Cardiac muscle cell (in vitro differentiated cells and primary cell): ENCODE data around the gene POP7. TPM values are rescaled to one million over a fixed set of nuclear protein-coding genes. Genes with fewer than 3 reads are reported as not detected.

Experiments
- DNase-seq, 2 donors: peaks; one replicate each; pipeline versions ENCODE4 v3.0.0 to v3.0.0-alpha.2; 2010 to 2017; ENCODE audit warnings: low read depth in 1 of 2, low spot score in 1 of 2
- H3K27ac ChIP-seq: fragments of 200-600 bp; sonication (generic); 2 replicates; pipeline ENCODE4 v1.5.1; 2016
- H3K27me3 ChIP-seq: fragments of 200-600 bp; sonication (generic); 2 replicates; pipeline ENCODE4 v1.6.0; 2016; ENCODE audit warnings: control low read depth
- H3K36me3 ChIP-seq: fragments of 200-600 bp; sonication (generic); 2 replicates; pipeline ENCODE4 v1.5.1; 2016; ENCODE audit warnings: control low read depth
- H3K4me1 ChIP-seq: fragments of 200-600 bp; sonication (generic); 2 replicates; pipeline ENCODE4 v1.8.1; 2017; ENCODE audit warnings: low read depth, mild to moderate bottlenecking, mixed run types
- H3K4me3 ChIP-seq: fragments of 200-600 bp; sonication (generic); 2 replicates; pipeline ENCODE4 v1.5.1; 2016; ENCODE audit warnings: mild to moderate bottlenecking
- H3K9me3 ChIP-seq: fragments of 200-600 bp; sonication (generic); 2 replicates; pipeline ENCODE4 v1.5.1; 2017; ENCODE audit warnings: low read depth, mild to moderate bottlenecking, control low read depth
- CTCF ChIP-seq: IDR thresholded peaks from 2 replicates; pipeline ENCODE4 v1.5.1; 2012; ENCODE audit warnings: low read depth, mild to moderate bottlenecking, low read length
- polyA plus RNA-seq: library from polyadenylated mRNA; unstranded; fragments of >200 nt; fragmentation: Nextera tagmentation; extraction: Ambion mirVana; gene quantifications from 2 replicates; pipeline ENCODE4 v1.2.1, GENCODE V29; 2016
- total RNA-seq: library from RNA; depleted of rRNA; stranded (reverse); fragments of >200 nt; gene quantifications from 2 replicates; pipeline ENCODE4 v1.2.3, GENCODE V29; 2016

The POP7 gene
- total and polyA plus RNA-seq, 2 experiments from 2014 or later, result 30.6 to 68.3 TPM

GRCh38 chr7:100682991-100683658 is 22.8 kb upstream of the POP7 start:
- TF ChIP-seq CTCF, result no peak
- Histone ChIP-seq H3K36me3 (peaks cover 60% of the 10 kb centered on the region), H3K27ac (no peak overlapping the region), H3K4me1 (no peaks in the 10 kb centered on the region), H3K27me3 (no peaks in the 10 kb centered on the region), H3K4me3 (no peak overlapping the region), H3K9me3 (no peaks in the 10 kb centered on the region)
- DNase-seq, result no peak

GRCh38 chr7:100683659-100684533 is 22.0 kb upstream of the POP7 start:
- Histone ChIP-seq H3K4me1 (no peaks in the 10 kb centered on the region), H3K4me3 (no peak overlapping the region), H3K9me3 (no peaks in the 10 kb centered on the region), H3K36me3 (peaks cover 54% of the 10 kb centered on the region), H3K27ac (no peak overlapping the region), H3K27me3 (no peaks in the 10 kb centered on the region)
- TF ChIP-seq CTCF, result no peak
- no peak for DNase-seq

- DNase-seq, result no peak
- H3K36me3 ChIP-seq, result peaks cover 49% of the 10 kb centered on the region
- TF ChIP-seq CTCF, result no peak
- H3K4me3 ChIP-seq, result no peak overlapping the region
- no peaks in the 10 kb centered on the region for H3K9me3 ChIP-seq
- no peak overlapping the region for H3K27ac ChIP-seq
- no peaks in the 10 kb centered on the region for H3K27me3 ChIP-seq
- no peaks in the 10 kb centered on the region for H3K4me1 ChIP-seq
Measured at GRCh38 chr7:100684534-100685042, 21.3 kb upstream of the POP7 start.

- Histone ChIP-seq H3K4me1 (no peaks in the 10 kb centered on the region), H3K36me3 (peaks cover 49% of the 10 kb centered on the region), H3K9me3 (no peaks in the 10 kb centered on the region), H3K27ac (no peak overlapping the region), H3K27me3 (no peaks in the 10 kb centered on the region), H3K4me3 (no peak overlapping the region)
- no peak for TF ChIP-seq CTCF
- DNase-seq, result no peak
Measured at GRCh38 chr7:100685049-100685605, 20.8 kb upstream of the POP7 start.

GRCh38 chr7:100685631-100686145 is 20.2 kb upstream of the POP7 start:
- Histone ChIP-seq H3K9me3 (no peaks in the 10 kb centered on the region), H3K36me3 (peaks cover 49% of the 10 kb centered on the region)
- TF ChIP-seq CTCF, result no peak

More at GRCh38 chr7:100685631-100686145, 20.2 kb upstream of the POP7 start:
- Histone ChIP-seq H3K27ac (no peak overlapping the region), H3K27me3 (no peaks in the 10 kb centered on the region), H3K4me1 (no peaks in the 10 kb centered on the region), H3K4me3 (no peak overlapping the region)
- DNase-seq, result no peak
